ENCODE measurements around the gene KLF16. TPM values are rescaled to one million over a fixed set of nuclear protein-coding genes. Genes with fewer than 3 reads are reported as not detected.

Gene KLF16
- total RNA-seq, 1 donor from 2014 or later, result 52.4 TPM

- H3K4me2 ChIP-seq (ENCODE audit: low read length), result no peak overlapping the region
- no peak overlapping the region for H2AFZ ChIP-seq (ENCODE audit: low read depth, low read length)
- peaks cover 9% of the 10 kb centered on the region for H4K20me1 ChIP-seq (ENCODE audit: insufficient read depth, low read length)
- peaks cover 24% of the 10 kb centered on the region for H3K79me2 ChIP-seq (ENCODE audit: insufficient read depth, low read length)
- DNase-seq (ENCODE audit: low read depth), result no peak
- Mint-ChIP-seq H3K9me3 (ENCODE audit: unreplicated experiment) (no peaks in the 10 kb centered on the region), H3K4me3 (ENCODE audit: unreplicated experiment) (no peak overlapping the region), H3K4me1 (ENCODE audit: low read depth, unreplicated experiment) (no peaks in the 10 kb centered on the region), H3K27ac (ENCODE audit: unreplicated experiment) (no peak overlapping the region), H3K36me3 (ENCODE audit: low read depth, unreplicated experiment) (no peaks in the 10 kb centered on the region), H3K27me3 (ENCODE audit: low read depth, unreplicated experiment) (no peaks in the 10 kb centered on the region)
- H3K9ac ChIP-seq (ENCODE audit: low read length), result no peak overlapping the region
- no peaks in the 10 kb centered on the region for H3K9me3 ChIP-seq (ENCODE audit: insufficient read depth, low read depth, low read length)
- no peak overlapping the region for H3K27ac ChIP-seq (ENCODE audit: low read depth, low read length)
- H3K4me3 ChIP-seq (ENCODE audit: insufficient read depth, low read depth, low read length), result no peak overlapping the region
- H3K4me1 ChIP-seq (ENCODE audit: insufficient read depth, low read length), result peaks cover 5% of the 10 kb centered on the region
- no peaks in the 10 kb centered on the region for H3K27me3 ChIP-seq (ENCODE audit: insufficient read depth, low read length)
- H3K36me3 ChIP-seq (ENCODE audit: insufficient read depth, low read length), result no peaks in the 10 kb centered on the region
- no peak for FAIRE-seq
- TF ChIP-seq, protein P1, sequence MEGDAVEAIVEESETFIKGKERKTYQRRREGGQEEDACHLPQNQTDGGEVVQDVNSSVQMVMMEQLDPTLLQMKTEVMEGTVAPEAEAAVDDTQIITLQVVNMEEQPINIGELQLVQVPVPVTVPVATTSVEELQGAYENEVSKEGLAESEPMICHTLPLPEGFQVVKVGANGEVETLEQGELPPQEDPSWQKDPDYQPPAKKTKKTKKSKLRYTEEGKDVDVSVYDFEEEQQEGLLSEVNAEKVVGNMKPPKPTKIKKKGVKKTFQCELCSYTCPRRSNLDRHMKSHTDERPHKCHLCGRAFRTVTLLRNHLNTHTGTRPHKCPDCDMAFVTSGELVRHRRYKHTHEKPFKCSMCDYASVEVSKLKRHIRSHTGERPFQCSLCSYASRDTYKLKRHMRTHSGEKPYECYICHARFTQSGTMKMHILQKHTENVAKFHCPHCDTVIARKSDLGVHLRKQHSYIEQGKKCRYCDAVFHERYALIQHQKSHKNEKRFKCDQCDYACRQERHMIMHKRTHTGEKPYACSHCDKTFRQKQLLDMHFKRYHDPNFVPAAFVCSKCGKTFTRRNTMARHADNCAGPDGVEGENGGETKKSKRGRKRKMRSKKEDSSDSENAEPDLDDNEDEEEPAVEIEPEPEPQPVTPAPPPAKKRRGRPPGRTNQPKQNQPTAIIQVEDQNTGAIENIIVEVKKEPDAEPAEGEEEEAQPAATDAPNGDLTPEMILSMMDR (IDR thresholded peaks at IDR 0.05; ENCODE audit: insufficient read depth, low read depth, low read length), result no peak
- no peak for TF ChIP-seq EZH2 (IDR thresholded peaks at IDR 0.05; ENCODE audit: insufficient read depth, low read length)
Observed at GRCh38 chr19:1902923-1903322, 39.5 kb upstream of the KLF16 start.

- Mint-ChIP-seq H3K9me3 (ENCODE audit: unreplicated experiment) (no peaks in the 10 kb centered on the region), H3K4me1 (ENCODE audit: low read depth, unreplicated experiment) (peaks cover 2% of the 10 kb centered on the region), H3K27me3 (ENCODE audit: low read depth, unreplicated experiment) (no peaks in the 10 kb centered on the region), H3K27ac (ENCODE audit: unreplicated experiment) (no peak overlapping the region), H3K4me3 (ENCODE audit: unreplicated experiment) (no peak overlapping the region), H3K36me3 (ENCODE audit: low read depth, unreplicated experiment) (no peaks in the 10 kb centered on the region)
- Histone ChIP-seq H3K79me2 (ENCODE audit: insufficient read depth, low read length) (peaks cover 14% of the 10 kb centered on the region), H3K4me3 (ENCODE audit: insufficient read depth, low read depth, low read length) (no peak overlapping the region), H3K27ac (ENCODE audit: low read depth, low read length) (no peak overlapping the region), H3K27me3 (ENCODE audit: insufficient read depth, low read length) (no peaks in the 10 kb centered on the region), H3K4me1 (ENCODE audit: insufficient read depth, low read length) (peaks cover 13% of the 10 kb centered on the region), H3K9ac (ENCODE audit: low read length) (no peak overlapping the region), H3K36me3 (ENCODE audit: insufficient read depth, low read length) (no peaks in the 10 kb centered on the region), H3K4me2 (ENCODE audit: low read length) (no peak overlapping the region), H3K9me3 (ENCODE audit: insufficient read depth, low read depth, low read length) (no peaks in the 10 kb centered on the region), H2AFZ (ENCODE audit: low read depth, low read length) (no peak overlapping the region), H4K20me1 (ENCODE audit: insufficient read depth, low read length) (no peaks in the 10 kb centered on the region)
- FAIRE-seq (no peak), DNase-seq (ENCODE audit: low read depth) (no peak)
- TF ChIP-seq, protein P1 (IDR thresholded peaks at IDR 0.05; ENCODE audit: insufficient read depth, low read depth, low read length), result no peak
- TF ChIP-seq EZH2 (IDR thresholded peaks at IDR 0.05; ENCODE audit: insufficient read depth, low read length), result no peak
Observed at GRCh38 chr19:1901940-1902404, 38.6 kb upstream of the KLF16 start.

DNA sequence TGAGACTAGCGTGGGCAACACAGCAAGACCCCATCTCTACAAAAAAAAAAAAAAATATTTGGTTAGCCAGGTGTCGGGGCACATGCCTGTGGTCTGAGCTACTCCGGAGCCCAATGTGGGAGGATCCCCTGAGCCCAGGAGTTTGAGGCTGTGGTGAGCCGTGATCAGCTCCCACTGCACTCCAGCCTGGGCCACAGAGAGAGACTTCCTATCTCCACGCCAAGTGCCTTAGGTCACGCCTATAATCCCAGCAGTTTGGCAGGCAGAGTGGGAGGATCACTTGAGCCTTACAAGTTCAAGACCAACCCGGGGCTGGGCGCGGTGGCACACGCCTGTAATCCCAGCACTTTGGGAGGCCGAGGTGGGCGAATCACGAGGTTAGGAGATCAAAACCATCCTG is 33.1 kb upstream of the KLF16 start:
- no peaks in the 10 kb centered on the region for H3K79me2 ChIP-seq (ENCODE audit: insufficient read depth, low read length)
- no peak for TF ChIP-seq EZH2 (IDR thresholded peaks at IDR 0.05; ENCODE audit: insufficient read depth, low read length)
- TF ChIP-seq, protein P1 (IDR thresholded peaks at IDR 0.05; ENCODE audit: insufficient read depth, low read depth, low read length), result no peak
- peaks cover 2% of the 10 kb centered on the region for H3K4me1 Mint-ChIP-seq (ENCODE audit: low read depth, unreplicated experiment)
- no peaks in the 10 kb centered on the region for H3K27me3 Mint-ChIP-seq (ENCODE audit: low read depth, unreplicated experiment)
- no peaks in the 10 kb centered on the region for H3K27me3 ChIP-seq (ENCODE audit: insufficient read depth, low read length)
- no peak overlapping the region for H3K9ac ChIP-seq (ENCODE audit: low read length)
- peaks cover 8% of the 10 kb centered on the region for H3K4me1 ChIP-seq (ENCODE audit: insufficient read depth, low read length)
- H3K36me3 ChIP-seq (ENCODE audit: insufficient read depth, low read length), result no peaks in the 10 kb centered on the region
- H3K4me2 ChIP-seq (ENCODE audit: low read length), result no peak overlapping the region
- H3K9me3 Mint-ChIP-seq (ENCODE audit: unreplicated experiment), result no peaks in the 10 kb centered on the region
- H3K27ac Mint-ChIP-seq (ENCODE audit: unreplicated experiment), result no peak overlapping the region
- no peak overlapping the region for H3K4me3 Mint-ChIP-seq (ENCODE audit: unreplicated experiment)
- no peak for DNase-seq (ENCODE audit: low read depth)
- H2AFZ ChIP-seq (ENCODE audit: low read depth, low read length), result no peak overlapping the region
- H3K9me3 ChIP-seq (ENCODE audit: insufficient read depth, low read depth, low read length), result no peaks in the 10 kb centered on the region
- H4K20me1 ChIP-seq (ENCODE audit: insufficient read depth, low read length), result no peaks in the 10 kb centered on the region
- FAIRE-seq, result no peak
- no peaks in the 10 kb centered on the region for H3K36me3 Mint-ChIP-seq (ENCODE audit: low read depth, unreplicated experiment)
- H3K27ac ChIP-seq (ENCODE audit: low read depth, low read length), result no peak overlapping the region
- H3K4me3 ChIP-seq (ENCODE audit: insufficient read depth, low read depth, low read length), result no peak overlapping the region
